GM10266 (cell line): Measurements from ENCODE around the gene HSPA14.
A peak's percentile ranks its signal among the peaks of the same experiment; 100 is the strongest.
"Not testable (repeated sequence)": the region's sequence is repeated elsewhere in the genome, so short reads cannot be mapped to it uniquely, and the experiment has no call there.

Experiments used
- DNase-seq: peaks from one replicate; pipeline ENCODE4 v3.0.0; 2012; ENCODE audit errors: extremely low spot score
- CTCF ChIP-seq: IDR thresholded peaks from 2 replicates; pipeline ENCODE4 v1.5.1; 2012; ENCODE audit warnings: mild to moderate bottlenecking, low read depth; ENCODE audit not compliant: control insufficient read depth, insufficient read depth; ENCODE audit errors: missing control alignments

HSPA14 gene

GRCh38 chr10:14891151-14891550, 53.0 kb downstream of the HSPA14 start:
- no peak for TF ChIP-seq CTCF
- DNase-seq, result no peak

GRCh38 chr10:14904316-14904732, 66.2 kb downstream of the HSPA14 start:
- peak; percentile 40 for TF ChIP-seq CTCF
- DNase-seq, result peak; percentile 16

- no peak for DNase-seq
- TF ChIP-seq CTCF, result no peak
These were observed 66.8 kb downstream of the HSPA14 start for GRCh38 chr10:14904864-14905263.

- no peak for TF ChIP-seq CTCF
- no peak for DNase-seq
These were observed 67.8 kb downstream of the HSPA14 start for GRCh38 chr10:14905890-14906289.

- no peak for TF ChIP-seq CTCF
These were observed 68.7 kb downstream of the HSPA14 start for GRCh38 chr10:14906765-14907164.

GRCh38 chr10:14907591-14907990, 69.5 kb downstream of the HSPA14 start:
- not testable (repeated sequence) for DNase-seq

More at GRCh38 chr10:14906765-14907164, 68.7 kb downstream of the HSPA14 start:
- no peak for DNase-seq

- TF ChIP-seq CTCF, result no peak
- no peak for DNase-seq
These were observed 71.0 kb downstream of the HSPA14 start for GRCh38 chr10:14909101-14909500.

- no peak for TF ChIP-seq CTCF
- DNase-seq, result no peak
These were observed 72.8 kb downstream of the HSPA14 start for GRCh38 chr10:14910953-14911352.
